Measurements from ENCODE around the gene CRABP2.

DNA sequence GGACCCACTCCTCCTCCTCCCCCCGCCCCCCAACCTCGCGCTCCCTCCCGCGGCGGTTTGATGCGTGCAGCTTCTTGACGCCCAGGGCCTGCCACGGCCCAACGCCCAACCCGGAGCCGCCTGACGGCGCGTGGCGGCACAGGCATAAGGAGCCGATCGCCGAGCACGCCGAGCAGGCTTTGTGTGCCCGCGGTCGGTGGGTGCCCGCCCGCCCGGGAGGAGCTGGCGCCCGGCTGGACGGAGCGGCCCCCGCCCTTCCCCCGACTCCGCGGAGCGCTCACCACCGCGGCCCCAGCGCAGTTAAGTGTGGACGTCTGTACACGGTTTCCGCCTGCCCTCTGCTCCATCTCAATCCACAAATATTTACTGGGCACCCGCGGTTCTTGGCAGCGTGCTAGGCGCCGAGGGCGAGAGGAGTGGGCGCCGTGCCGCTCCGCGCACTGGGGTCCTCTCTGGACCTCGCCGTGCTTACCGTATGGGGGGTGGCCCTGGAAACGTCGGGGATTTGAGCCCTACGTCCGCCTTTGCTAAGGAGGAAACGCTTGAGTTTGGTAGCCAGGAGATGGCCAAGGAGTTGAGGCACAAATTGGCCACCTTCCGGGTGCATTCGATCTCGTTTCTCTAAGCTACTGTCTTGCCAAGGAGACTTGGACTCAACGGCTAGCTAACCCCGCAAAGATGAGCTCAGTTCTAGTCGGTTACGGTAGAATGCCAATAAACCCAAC, 46.5 kb upstream of the CRABP2 start:
- TF ChIP-seq, protein P1, sequence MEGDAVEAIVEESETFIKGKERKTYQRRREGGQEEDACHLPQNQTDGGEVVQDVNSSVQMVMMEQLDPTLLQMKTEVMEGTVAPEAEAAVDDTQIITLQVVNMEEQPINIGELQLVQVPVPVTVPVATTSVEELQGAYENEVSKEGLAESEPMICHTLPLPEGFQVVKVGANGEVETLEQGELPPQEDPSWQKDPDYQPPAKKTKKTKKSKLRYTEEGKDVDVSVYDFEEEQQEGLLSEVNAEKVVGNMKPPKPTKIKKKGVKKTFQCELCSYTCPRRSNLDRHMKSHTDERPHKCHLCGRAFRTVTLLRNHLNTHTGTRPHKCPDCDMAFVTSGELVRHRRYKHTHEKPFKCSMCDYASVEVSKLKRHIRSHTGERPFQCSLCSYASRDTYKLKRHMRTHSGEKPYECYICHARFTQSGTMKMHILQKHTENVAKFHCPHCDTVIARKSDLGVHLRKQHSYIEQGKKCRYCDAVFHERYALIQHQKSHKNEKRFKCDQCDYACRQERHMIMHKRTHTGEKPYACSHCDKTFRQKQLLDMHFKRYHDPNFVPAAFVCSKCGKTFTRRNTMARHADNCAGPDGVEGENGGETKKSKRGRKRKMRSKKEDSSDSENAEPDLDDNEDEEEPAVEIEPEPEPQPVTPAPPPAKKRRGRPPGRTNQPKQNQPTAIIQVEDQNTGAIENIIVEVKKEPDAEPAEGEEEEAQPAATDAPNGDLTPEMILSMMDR (IDR thresholded peaks at IDR 0.05; ENCODE audit: insufficient read depth, low read length, poor library complexity, severe bottlenecking) = no peak
- TF ChIP-seq EZH2phosphoT487 (conservative IDR thresholded peaks at IDR 0.05; ENCODE audit: low read length) = no peak

Data from SU-DHL-6 (cell line).